NCI-H1417 (cell line): ENCODE data around the gene EFNA1.

ENCODE experiments used
- DNase-seq, 3 experiments: peaks; one replicate each; lab custom pipeline; 2025; lab: John Stamatoyannopoulos, UW

Gene EFNA1, protein sequence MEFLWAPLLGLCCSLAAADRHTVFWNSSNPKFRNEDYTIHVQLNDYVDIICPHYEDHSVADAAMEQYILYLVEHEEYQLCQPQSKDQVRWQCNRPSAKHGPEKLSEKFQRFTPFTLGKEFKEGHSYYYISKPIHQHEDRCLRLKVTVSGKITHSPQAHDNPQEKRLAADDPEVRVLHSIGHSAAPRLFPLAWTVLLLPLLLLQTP

DNA sequence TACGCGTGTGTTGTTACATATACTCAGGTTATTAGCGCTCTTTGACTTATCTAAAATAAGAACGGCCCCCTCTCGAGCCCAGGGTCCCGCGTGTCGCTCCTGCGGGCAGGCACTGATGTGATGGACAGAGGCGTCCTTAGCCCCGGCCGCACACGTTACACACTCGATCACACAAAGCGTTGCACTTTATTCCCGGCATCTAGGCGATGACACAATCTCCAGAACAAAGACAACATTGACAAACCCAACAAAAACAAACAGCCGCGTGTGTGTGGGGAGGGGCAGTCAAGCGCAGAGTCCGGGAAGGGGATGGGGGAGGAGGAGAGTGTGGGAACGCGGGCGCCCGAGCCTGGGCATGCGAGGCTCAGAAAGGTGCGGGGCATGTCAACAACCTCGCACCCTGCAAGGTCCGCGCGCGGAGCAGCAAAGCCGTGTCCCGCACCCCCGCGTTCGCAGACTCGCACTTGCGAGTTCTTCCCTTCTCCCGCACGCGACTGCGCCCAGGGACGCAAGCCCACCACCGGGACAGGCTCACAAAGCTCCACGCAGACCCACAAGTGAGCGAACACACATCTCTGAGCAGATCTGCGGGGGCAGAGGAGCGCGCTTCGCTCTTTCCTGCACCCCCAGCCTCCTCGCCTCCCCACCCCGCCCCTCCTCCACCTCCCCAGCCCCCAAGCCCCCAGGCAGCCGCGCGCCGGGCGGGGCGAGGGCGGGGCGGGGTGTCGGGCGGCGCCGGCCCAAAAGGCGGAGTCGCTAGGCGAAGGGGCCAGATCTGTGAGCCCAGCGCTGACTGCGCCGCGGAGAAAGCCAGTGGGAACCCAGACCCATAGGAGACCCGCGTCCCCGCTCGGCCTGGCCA lies at the start of gene EFNA1:
EFNA1 (plus strand) TSS at position 772 of the 862 bp plus-strand sequence. CDS start 102 bp downstream, outside the sequence.
- DNase-seq = peak; percentile 58 to 79 (median 70)

DNA sequence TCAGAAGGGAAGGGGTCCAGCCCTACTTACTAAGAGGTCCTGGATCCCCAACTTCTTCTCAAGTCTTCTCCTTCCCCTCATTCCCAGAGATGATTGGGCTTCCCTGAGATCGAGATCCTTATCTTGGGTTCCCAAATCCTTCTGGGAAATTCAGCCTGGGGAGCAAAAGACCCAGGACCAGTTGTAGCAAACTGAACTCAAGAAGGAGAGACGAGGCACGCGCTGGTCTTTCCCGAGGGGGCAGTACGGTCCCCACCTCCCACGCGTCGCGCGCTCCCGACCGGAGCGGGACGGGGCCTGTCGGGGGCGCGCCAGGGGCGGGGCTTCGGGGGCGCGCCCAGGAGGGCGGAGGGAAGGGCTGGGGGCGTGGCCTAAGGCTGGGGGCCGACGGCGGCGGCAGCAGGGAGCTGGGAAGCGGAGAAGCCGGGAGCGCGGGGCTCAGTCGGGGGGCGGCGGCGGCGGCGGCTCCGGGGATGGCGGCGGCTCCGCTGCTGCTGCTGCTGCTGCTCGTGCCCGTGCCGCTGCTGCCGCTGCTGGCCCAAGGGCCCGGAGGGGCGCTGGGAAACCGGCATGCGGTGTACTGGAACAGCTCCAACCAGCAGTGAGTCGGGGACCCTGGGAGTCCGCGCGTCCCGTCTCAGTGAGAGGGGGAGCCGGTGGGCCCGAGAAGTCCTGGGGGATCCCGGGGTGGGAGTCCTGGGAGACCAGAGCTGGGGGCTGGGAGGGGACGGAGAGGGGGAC lies 49.0 kb upstream of the EFNA1 start, which contains the start of gene EFNA3:
EFNA3 (plus strand) TSS at position 369 of the 741 bp plus-strand sequence; CDS start at position 474, 105 bp downstream.
- peak; percentile 81 to 92 (median 82) for DNase-seq

DNA sequence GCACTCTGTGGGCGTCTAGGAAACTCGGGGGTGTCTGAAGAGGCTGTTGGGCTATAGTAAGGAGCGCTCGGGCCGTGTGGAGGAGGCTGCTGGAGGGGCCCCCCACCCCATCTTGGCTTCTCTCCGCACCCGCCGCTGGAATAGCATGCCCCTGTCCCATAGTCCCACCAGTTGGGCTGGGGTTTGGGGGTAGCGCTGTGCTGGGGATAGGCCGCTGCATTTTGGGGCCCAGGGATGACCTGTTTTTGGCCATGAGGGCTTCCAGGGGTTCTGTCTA lies 48.5 kb upstream of the EFNA1 start:
- DNase-seq = peak in 1 of 3 experiments; percentile 43

DNA sequence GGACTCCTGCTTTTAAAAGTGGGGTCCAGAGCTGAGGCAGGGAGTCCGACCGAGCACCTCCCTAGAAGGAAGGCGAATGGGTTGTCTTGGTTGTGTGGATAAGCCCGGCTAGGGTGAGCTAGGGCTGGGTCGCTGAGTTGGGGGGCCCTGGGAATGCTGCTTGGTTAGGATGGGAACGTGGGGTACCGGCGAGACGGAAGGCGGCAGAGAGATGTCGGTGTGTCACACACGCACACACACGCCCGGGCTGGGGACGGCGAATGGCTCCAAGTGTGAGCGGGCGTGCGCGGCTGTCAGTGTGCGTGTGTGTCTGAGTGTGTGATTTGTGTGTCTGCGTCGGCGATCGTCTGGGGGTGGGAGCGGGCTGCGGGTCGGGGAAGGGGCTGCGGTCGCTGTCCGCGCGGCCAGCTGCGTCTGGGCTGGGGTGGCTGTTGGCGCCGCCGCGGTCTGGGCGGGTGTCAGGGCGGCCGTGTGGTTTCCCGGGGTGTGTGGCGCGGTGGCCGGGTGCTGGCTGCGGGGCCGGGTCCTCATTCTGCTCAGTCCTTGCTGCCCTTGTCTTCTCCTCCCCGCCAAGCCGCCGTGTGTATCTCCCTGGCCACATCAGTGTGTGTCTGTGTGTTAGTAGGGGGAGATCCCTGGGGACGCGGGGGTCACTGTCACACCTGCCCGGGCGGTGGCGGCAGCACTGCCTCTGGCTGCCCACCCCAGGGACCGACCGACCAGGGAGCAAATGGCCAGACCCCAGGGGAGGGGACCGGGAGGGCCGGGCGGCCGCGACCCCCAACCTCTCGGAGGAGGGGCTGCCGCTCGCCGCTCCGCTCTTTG lies 48.0 kb upstream of the EFNA1 start:
- DNase-seq = peak in 2 of 3 experiments; percentile 65 to 66

DNA sequence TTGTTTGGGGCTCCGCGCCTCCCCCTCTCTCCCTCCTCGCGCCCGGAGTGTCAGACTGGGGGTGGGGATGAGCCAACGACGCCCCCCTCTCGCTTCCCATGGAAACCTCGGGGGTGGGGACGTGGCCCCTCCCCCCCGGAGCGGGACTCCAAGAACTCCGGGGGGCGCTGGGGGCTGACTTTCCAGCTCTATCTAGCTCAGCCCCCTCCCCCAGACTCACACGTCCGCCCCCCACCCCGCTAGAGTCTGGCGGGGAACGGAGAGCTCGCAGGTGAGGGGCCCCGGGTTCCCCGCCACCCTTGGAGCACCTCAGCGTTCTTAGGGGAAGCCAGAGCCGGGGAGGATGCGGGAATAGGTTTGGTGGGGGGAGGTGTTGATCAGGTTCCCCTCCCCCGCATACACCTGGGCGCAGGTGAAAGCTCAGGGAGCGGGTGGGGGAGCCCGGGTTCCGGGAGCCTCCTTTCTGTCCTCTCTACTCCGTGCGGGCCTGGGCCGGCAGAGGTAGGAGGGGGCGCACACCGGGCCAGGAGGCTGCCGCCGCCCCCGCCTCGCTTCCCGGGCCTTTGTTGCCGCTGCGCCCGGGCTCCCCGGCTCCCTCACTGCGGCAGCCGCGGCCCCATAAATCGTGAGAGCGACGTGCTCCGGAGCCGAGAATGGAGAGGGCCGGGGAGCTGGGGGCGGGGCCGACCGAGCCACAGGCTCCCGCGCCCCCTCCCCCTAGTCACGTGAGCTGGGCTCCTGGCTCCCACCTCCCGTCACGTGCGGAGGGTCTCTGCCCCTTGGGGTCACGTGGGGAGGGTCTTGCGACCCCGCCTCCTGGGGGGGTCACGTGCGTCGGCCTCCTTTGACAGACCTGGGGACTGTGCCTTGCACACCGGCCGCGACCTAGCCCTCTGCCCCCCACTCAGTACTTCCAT lies 47.1 kb upstream of the EFNA1 start:
- peak; percentile 91 to 98 (median 93) for DNase-seq

DNA sequence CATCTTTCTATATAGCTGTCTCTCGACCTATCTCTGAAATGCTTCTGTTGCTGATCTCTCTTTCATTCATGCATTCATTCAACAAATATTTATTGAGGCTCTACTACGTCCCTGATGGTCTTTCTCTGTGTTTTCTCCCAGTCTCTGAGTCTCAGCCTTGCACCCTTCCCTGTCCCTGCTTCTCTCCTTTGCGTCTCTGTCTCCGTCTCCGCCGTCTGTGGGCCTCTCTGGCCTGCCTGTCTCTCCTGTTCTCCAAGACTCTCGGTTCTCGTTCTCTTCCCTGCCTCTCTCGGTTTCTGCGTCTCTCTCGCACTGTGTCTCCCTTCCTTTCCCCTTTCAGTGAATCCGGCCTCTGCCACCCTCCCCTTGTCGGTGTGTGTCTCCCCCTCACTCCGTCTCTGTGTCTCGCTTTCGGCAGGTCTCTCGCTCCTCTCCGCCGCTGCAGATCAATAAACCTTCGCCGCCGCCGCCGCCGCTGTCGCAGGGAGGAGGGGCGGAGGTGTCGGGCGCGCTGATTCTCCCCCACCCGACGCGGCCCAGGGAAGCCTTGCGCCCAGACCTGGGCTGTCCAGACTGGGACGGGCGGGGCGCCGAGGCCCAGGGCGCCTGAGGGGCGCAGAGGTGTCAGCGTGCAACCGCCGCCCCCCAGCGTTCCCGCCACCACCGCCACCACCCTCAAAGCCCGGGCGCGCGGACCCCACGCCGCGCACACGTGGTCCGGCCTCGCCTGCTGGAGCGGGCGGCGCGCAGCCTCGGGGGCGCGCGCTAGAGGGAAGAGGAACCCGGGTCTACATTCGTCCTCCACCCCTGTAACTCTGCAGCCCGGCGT lies 46.0 kb upstream of the EFNA1 start:
- DNase-seq = peak; percentile 44 to 83 (median 76)

DNA sequence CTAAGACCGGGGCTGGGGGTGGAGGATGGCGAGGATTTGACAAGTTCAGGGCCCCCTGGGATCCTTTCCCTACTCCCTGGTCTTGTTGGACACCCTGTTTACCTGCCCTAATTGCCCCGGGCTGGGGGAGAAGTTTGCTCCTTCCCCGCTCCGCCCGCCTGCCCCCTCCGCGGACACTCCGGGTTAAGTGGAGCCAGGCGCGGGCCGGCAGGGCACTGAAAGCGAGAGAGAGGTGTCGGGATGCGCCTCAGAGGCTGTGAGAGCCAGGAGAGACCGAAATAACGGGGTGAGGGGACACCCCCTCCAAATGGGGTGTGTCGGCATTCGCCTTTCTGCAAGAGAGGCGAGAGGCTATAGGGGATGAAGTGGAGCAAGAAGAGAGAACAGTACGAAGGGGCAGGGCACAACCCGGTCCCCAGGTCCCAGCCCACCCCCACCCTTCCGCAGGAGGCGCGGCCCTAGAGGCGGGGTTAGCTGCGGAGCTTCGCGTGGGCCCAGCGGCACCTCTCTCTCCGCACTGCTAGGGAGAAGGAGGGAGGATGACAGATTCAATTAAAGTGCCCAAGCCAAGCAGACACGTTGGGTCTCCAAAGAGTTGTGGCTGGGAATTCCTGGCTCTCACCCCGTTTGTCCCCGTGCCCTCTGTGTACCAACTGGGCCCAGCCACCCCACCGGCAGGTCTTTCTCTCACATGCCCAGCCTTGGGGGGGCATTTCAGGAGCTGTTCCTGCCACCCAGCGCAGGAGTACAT lies 45.2 kb upstream of the EFNA1 start:
- DNase-seq = peak in 2 of 3 experiments; percentile 62 to 73

DNA sequence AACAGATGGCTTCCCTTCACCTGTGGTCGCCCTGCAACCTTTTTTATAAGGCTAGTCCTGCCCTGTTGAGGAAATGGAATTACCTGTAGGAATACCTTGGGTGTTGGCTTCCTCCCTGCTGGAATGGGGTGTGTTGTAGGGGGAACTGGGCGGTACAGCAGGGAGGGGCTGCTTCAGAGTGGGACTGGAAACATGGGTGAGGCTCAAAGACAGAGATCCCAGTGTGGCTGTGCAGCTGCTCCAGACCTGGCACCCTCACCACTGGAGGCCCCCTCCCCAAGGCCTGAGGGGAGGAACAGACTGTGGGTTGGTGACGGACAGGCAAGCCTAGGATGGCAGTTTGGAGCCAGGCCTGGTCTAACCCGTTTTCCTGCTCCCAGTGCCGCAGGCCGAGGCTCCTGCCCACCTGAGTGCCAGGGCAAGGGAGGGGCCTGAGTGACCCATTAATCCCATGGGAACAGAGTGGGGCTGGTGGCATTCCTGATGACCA lies 44.6 kb upstream of the EFNA1 start:
- no peak for DNase-seq

DNA sequence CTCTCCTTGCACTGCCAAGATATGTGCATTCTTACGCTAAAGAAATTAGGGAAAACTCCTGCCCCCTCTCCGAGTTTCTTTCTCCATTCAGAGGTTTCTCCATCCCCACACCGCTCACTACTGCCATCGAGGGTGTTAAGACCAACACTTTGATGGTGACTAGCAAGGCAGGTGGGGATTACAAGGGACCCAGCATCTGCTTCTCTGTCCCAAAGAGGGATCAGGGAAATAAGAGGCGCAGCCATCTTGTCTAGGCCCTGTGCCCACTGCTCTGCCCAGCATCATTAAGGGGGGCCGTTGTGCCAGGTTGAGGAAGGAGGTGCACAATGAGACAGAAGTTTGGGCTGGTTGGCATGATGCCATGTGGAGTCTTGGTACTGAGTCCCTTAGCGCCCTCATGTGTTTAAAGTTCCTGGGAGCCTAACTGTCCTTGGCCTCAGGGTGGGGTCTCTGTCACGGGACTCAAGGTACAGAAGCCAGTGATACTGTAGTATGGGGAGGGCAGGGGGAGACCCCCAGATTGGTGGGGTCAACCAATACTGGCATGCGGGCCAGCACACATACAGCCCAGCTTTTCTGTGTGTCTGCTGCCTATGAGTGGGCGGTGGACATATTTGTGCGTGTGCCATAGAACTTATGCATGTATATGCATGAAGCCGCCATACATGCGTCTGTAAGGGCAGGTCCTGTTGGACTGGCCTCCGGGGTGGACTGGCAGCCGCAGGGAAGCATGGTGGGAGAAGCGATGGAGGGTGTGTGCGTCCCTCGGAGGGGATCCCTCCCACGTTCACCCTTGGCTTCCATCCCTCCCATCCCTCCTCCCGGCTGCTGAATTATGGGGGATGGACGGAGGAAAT lies 43.6 kb upstream of the EFNA1 start:
- DNase-seq = peak in 2 of 3 experiments; percentile 40 to 58

DNA sequence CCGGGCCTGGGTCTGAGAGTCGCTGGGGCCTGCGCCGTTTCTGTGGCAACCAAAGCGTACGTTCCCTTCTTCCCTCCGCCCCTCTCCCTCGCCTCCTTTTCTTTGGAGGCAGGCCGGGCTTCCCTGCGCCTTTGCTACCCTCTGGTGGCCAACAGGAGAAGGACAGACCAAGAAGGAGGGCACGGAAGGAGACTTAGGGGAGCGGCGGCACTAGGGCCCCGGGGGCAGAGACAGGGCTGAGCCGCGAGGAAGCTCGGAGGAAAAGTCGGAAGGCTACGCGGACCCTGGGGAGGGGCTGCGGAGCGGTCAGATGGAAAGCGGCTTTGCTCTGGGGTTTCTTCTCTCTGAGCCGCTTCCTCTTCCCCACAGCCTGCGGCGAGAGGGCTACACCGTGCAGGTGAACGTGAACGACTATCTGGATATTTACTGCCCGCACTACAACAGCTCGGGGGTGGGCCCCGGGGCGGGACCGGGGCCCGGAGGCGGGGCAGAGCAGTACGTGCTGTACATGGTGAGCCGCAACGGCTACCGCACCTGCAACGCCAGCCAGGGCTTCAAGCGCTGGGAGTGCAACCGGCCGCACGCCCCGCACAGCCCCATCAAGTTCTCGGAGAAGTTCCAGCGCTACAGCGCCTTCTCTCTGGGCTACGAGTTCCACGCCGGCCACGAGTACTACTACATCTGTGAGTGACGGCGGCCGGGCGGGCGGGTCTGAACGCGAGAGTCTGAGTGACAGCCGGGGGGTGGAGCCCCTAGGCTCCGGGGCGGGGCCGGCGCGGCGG lies 42.8 kb upstream of the EFNA1 start:
- peak; percentile 96 to 99 (median 99) for DNase-seq

DNA sequence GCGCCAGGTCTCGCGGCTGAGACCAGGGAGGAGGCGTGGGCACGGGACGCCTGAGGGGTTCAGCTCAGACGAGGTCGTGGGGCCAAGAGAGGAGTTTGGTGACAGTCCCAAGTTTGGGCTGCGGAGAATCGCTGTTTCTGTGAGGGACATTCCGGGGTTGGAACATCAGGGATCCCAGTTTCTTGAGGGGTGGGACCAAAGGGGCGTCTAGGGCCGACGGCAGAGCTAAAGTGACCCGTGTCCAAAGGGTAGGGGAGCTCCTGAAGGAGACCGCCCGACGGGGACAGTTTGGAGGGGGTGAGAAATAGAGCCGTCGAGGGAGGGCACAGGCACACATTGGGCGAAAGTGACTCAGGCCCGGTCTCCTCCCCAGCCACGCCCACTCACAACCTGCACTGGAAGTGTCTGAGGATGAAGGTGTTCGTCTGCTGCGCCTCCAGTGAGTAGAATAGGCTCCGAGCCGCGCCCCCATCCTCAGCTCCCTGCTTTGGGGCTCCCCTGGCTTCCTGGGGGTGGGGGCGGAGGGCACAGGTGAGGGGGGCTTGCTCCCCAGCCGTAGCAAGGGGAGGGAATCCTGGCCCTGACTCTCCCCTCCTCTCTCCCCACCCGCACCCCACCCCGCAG lies 42.1 kb upstream of the EFNA1 start:
- DNase-seq = peak; percentile 45 to 64 (median 54)

DNA sequence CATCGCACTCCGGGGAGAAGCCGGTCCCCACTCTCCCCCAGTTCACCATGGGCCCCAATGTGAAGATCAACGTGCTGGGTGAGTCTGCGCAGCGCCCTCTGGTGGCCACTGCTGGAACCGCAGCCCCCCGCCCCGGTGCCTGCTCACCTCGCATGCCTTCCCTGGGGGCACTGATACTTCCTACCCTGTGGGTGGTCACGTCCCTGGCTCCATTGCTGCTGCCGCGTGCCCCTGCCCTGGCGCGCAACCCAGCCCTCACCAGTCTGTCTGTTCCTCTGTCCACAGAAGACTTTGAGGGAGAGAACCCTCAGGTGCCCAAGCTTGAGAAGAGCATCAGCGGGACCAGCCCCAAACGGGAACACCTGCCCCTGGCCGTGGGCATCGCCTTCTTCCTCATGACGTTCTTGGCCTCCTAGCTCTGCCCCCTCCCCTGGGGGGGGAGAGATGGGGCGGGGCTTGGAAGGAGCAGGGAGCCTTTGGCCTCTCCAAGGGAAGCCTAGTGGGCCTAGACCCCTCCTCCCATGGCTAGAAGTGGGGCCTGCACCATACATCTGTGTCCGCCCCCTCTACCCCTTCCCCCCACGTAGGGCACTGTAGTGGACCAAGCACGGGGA lies 41.4 kb upstream of the EFNA1 start:
- peak; percentile 62 to 74 (median 68) for DNase-seq

DNA sequence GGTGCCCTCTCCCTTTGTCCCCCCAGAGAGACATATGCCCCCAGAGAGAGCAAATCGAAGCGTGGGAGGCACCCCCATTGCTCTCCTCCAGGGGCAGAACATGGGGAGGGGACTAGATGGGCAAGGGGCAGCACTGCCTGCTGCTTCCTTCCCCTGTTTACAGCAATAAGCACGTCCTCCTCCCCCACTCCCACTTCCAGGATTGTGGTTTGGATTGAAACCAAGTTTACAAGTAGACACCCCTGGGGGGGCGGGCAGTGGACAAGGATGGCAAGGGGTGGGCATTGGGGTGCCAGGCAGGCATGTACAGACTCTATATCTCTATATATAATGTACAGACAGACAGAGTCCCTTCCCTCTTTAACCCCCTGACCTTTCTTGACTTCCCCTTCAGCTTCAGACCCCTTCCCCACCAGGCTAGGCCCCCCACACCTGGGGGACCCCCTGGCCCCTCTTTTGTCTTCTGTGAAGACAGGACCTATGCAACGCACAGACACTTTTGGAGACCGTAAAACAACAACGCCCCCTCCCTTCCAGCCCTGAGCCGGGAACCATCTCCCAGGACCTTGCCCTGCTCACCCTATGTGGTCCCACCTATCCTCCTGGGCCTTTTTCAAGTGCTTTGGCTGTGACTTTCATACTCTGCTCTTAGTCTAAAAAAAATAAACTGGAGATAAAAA lies 40.7 kb upstream of the EFNA1 start:
- DNase-seq = no peak

DNA sequence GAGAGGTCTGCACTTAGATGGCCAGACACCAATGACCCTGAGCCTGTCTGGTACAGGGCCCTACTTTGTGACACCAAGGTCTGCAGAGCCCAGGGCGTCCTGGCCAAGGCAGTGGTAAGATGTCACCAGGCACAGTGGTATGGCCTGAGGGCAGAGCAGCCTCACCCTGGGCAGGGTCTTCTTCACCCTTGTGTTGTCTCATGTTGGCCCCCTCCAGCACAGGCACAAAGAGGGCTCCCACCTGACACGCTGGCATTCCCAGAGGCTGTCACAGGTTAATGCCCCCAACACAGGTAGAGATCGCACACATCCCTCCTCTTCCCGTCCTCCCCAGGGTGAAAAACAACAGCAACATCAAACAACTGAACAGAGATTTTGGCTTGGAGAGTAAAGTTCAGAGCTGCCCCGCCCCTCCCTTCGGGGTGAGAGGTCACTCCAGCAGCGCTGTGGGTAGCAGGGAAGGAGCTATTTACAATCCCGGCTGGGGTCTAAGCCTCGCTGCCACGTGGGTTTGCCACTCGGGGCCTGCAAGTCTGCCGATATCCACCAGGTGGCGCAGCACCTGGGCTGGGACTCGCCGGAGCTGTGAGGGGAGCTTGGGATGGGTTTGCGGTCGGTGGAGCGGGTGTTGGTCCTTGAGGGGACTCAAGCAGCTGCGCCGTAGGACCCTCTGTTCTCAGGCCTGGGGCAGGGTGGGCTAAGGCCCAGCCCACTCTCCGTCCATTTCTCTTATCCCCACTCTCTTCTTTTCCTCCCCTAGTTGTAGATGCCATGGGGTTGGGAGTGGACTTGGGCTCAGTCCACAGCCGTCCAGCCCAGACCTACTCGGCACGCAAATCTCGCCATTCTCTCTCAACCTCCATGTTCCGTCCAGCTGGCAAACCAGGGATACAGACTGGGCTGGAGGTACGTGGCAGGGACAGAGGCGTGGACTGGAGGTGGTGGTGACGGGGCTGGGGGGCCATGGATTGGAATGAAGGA lies 36.3 kb upstream of the EFNA1 start:
- peak; percentile 73 to 92 (median 87) for DNase-seq
